ENCODE results near the gene KCNH2. TPM values are rescaled to one million over a fixed set of nuclear protein-coding genes. Genes with fewer than 3 reads are reported as not detected.

KCNH2 gene
- polyA plus RNA-seq, 3 donors, result not detected

GRCh38 chr7:150998341-150998740, 20.2 kb upstream of the KCNH2 start:
- H3K27me3 ChIP-seq (ENCODE audit: control insufficient read depth in 2 of 2, insufficient read depth in 2 of 2, low read length in 2 of 2), result peaks cover 0 to 10% of the 10 kb centered on the region in 2 donors
- DNase-seq, result no peak
- Mint-ChIP-seq H3K4me3 (no peak overlapping the region), H3K27ac (no peak overlapping the region), H3K9me3 (peaks cover 0 to 2% (median 0%) of the 10 kb centered on the region in 7 donors), H3K27me3 (ENCODE audit: low read depth in 3 of 3) (peaks cover 17 to 35% (median 23%) of the 10 kb centered on the region in 3 donors), H3K36me3 (no peaks in the 10 kb centered on the region), H3K4me1 (peaks cover 32% of the 10 kb centered on the region)
- no peaks in the 10 kb centered on the region for H3K36me3 ChIP-seq (replicated peaks in 1 of 2; ENCODE audit: control insufficient read depth in 1 of 2, insufficient read depth in 2 of 2, low read length in 2 of 2)
- H3K9me3 ChIP-seq (replicated peaks in 1 of 2; ENCODE audit: control insufficient read depth in 1 of 2, insufficient read depth in 1 of 2, low read length in 2 of 2), result no peaks in the 10 kb centered on the region
- no peaks in the 10 kb centered on the region for H3K79me2 ChIP-seq (ENCODE audit: insufficient read depth, low read length)
- WGBS (ENCODE audit: insufficient coverage), result 89% methylated on average over 18 of the region's 20 CpGs
- H3K4me1 ChIP-seq (ENCODE audit: control insufficient read depth in 1 of 2, insufficient read depth in 2 of 2, low read length in 2 of 2), result peaks cover 21 to 29% of the 10 kb centered on the region in 2 donors
- no peak overlapping the region for H2AFZ ChIP-seq (ENCODE audit: insufficient read depth, low read depth, low read length, poor library complexity, severe bottlenecking)
- H3K4me3 ChIP-seq (replicated peaks in 1 of 3; ENCODE audit: low read depth in 2 of 3, low read length in 3 of 3), result no peak overlapping the region
- H3K9ac ChIP-seq (ENCODE audit: insufficient read depth, low read length, poor library complexity, severe bottlenecking), result no peak overlapping the region
- no peak overlapping the region for H3K27ac ChIP-seq (ENCODE audit: low read depth in 1 of 2, low read length in 2 of 2)
- intact Hi-C loops (cut with micrococcal nuclease), result no loop called here
- no peak for TF ChIP-seq CTCF (IDR thresholded peaks at IDR 0.05)
- no peaks in the 10 kb centered on the region for H4K20me1 ChIP-seq (ENCODE audit: insufficient read depth, low read length)
- no peak overlapping the region for H3K4me2 ChIP-seq (replicated peaks; ENCODE audit: extremely low read depth, low read length, poor library complexity, severe bottlenecking)

- peaks cover 17 to 33% (median 23%) of the 10 kb centered on the region in 3 donors for H3K27me3 Mint-ChIP-seq (ENCODE audit: low read depth in 3 of 3)
- no peak overlapping the region for H3K27ac ChIP-seq (ENCODE audit: low read depth in 1 of 2, low read length in 2 of 2)
- TF ChIP-seq CTCF (IDR thresholded peaks at IDR 0.05), result no peak
- no peaks in the 10 kb centered on the region for H3K9me3 ChIP-seq (replicated peaks in 1 of 2; ENCODE audit: control insufficient read depth in 1 of 2, insufficient read depth in 1 of 2, low read length in 2 of 2)
- no peak for DNase-seq
- H3K4me1 Mint-ChIP-seq, result peaks cover 32% of the 10 kb centered on the region
- H3K27ac Mint-ChIP-seq, result no peak overlapping the region
- no peak overlapping the region for H3K9ac ChIP-seq (ENCODE audit: insufficient read depth, low read length, poor library complexity, severe bottlenecking)
- H3K4me3 Mint-ChIP-seq, result peak overlapping the region in 1 of 2 donors; percentile 63
- H3K4me2 ChIP-seq (replicated peaks; ENCODE audit: extremely low read depth, low read length, poor library complexity, severe bottlenecking), result no peak overlapping the region
- H3K79me2 ChIP-seq (ENCODE audit: insufficient read depth, low read length), result no peaks in the 10 kb centered on the region
- no peaks in the 10 kb centered on the region for H3K36me3 ChIP-seq (replicated peaks in 1 of 2; ENCODE audit: control insufficient read depth in 1 of 2, insufficient read depth in 2 of 2, low read length in 2 of 2)
- H2AFZ ChIP-seq (ENCODE audit: insufficient read depth, low read depth, low read length, poor library complexity, severe bottlenecking), result no peak overlapping the region
- H3K4me1 ChIP-seq (ENCODE audit: control insufficient read depth in 1 of 2, insufficient read depth in 2 of 2, low read length in 2 of 2), result peaks cover 21 to 29% of the 10 kb centered on the region in 2 donors
- H4K20me1 ChIP-seq (ENCODE audit: insufficient read depth, low read length), result no peaks in the 10 kb centered on the region
- WGBS (ENCODE audit: insufficient coverage), result 97% methylated on average over 4 of the region's 5 CpGs
- peaks cover 0 to 2% (median 0%) of the 10 kb centered on the region in 7 donors for H3K9me3 Mint-ChIP-seq
- intact Hi-C loops (cut with micrococcal nuclease), result no loop called here
- H3K27me3 ChIP-seq (ENCODE audit: control insufficient read depth in 2 of 2, insufficient read depth in 2 of 2, low read length in 2 of 2), result peaks cover 0 to 10% of the 10 kb centered on the region in 2 donors
- no peaks in the 10 kb centered on the region for H3K36me3 Mint-ChIP-seq
- no peak overlapping the region for H3K4me3 ChIP-seq (replicated peaks in 1 of 3; ENCODE audit: low read depth in 2 of 3, low read length in 3 of 3)
These were observed 19.7 kb upstream of the KCNH2 start for GRCh38 chr7:150997817-150998216.
